Measurements from ENCODE around the gene TNFAIP8L1. TPM values are rescaled to one million over a fixed set of nuclear protein-coding genes. Genes with fewer than 3 reads are reported as not detected.

The TNFAIP8L1 gene
- total RNA-seq, 1 experiment from 2014 or later: 22.2 TPM

DNA sequence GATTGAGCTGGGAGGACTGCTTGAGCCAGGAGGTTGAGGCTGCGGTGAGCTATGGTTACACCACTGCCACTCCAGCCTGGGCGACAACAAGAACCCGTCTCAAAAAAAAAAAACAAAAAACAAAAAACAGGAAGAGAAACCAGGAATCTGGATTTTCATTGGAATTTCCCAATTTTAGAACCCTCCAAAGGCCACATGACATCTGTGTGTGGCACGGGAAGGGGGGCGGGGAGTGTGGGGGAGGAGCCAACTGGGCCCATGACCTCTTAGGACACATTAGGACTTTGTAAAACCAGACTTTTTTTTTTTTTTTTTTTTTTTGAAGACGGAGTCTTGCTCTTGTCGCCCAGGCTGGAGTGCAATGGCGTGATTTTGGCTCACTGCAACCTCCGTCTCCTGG, 52.1 kb downstream of the TNFAIP8L1 start:
- H3K4me1 ChIP-seq (ENCODE audit: control insufficient read depth in 1 of 2, insufficient read depth in 2 of 2, low read length in 2 of 2): peaks cover 8 to 19% of the 10 kb centered on the region in 2 experiments
- ChIA-PET RAD21 (ENCODE audit: low non-redundant PET in 1 of 2, low total read pairs in 2 of 2, uncharacterized antibody in 2 of 2, unreplicated experiment in 2 of 2) (no interaction called here), CTCF (no interaction called here), POLR2A (no interaction called here)
- TF ChIP-seq, protein P1, sequence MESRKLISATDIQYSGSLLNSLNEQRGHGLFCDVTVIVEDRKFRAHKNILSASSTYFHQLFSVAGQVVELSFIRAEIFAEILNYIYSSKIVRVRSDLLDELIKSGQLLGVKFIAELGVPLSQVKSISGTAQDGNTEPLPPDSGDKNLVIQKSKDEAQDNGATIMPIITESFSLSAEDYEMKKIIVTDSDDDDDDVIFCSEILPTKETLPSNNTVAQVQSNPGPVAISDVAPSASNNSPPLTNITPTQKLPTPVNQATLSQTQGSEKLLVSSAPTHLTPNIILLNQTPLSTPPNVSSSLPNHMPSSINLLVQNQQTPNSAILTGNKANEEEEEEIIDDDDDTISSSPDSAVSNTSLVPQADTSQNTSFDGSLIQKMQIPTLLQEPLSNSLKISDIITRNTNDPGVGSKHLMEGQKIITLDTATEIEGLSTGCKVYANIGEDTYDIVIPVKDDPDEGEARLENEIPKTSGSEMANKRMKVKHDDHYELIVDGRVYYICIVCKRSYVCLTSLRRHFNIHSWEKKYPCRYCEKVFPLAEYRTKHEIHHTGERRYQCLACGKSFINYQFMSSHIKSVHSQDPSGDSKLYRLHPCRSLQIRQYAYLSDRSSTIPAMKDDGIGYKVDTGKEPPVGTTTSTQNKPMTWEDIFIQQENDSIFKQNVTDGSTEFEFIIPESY (IDR thresholded peaks at IDR 0.05; ENCODE audit: extremely low read depth, insufficient replicate concordance, low read length): no peak
- BruUV-seq (replicated peaks): no TSS peak
- H3K79me2 ChIP-seq (ENCODE audit: insufficient read depth, low read length): peaks cover 9% of the 10 kb centered on the region; the same call in 1 of the 2 replicates
- DNase-seq (ENCODE audit: low read depth, low spot score) (no peak), ATAC-seq (no peak)
- H3K27me3 ChIP-seq (ENCODE audit: insufficient read depth, low read length): no peaks in the 10 kb centered on the region
- H3K9me2 ChIP-seq (ENCODE audit: insufficient read depth): no peaks in the 10 kb centered on the region
- no peaks in the 10 kb centered on the region for H3K9me3 ChIP-seq (ENCODE audit: control insufficient read depth in 1 of 2, insufficient read depth in 1 of 2, low read depth in 1 of 2, low read length in 2 of 2)
- no peak overlapping the region for H3K9ac ChIP-seq (ENCODE audit: low read length)
- H3K4me2 ChIP-seq (ENCODE audit: low read length): no peak overlapping the region
- H4K20me1 ChIP-seq (ENCODE audit: insufficient read depth): no peaks in the 10 kb centered on the region
- H3K36me3 ChIP-seq (ENCODE audit: control insufficient read depth in 1 of 2, insufficient read depth in 2 of 2, low read length in 2 of 2): peaks cover 4 to 52% of the 10 kb centered on the region in 2 experiments
- no peak overlapping the region for H2AFZ ChIP-seq (ENCODE audit: low read depth, low read length, poor library complexity, severe bottlenecking)
- intact Hi-C loops (cut with micrococcal nuclease): no loop called here
- no peak overlapping the region for H3K27ac ChIP-seq (ENCODE audit: low read depth, low read length)
- H3K4me3 ChIP-seq (replicated peaks in 1 of 2; ENCODE audit: low read depth in 1 of 2, low read length in 2 of 2): no peak overlapping the region

DNA sequence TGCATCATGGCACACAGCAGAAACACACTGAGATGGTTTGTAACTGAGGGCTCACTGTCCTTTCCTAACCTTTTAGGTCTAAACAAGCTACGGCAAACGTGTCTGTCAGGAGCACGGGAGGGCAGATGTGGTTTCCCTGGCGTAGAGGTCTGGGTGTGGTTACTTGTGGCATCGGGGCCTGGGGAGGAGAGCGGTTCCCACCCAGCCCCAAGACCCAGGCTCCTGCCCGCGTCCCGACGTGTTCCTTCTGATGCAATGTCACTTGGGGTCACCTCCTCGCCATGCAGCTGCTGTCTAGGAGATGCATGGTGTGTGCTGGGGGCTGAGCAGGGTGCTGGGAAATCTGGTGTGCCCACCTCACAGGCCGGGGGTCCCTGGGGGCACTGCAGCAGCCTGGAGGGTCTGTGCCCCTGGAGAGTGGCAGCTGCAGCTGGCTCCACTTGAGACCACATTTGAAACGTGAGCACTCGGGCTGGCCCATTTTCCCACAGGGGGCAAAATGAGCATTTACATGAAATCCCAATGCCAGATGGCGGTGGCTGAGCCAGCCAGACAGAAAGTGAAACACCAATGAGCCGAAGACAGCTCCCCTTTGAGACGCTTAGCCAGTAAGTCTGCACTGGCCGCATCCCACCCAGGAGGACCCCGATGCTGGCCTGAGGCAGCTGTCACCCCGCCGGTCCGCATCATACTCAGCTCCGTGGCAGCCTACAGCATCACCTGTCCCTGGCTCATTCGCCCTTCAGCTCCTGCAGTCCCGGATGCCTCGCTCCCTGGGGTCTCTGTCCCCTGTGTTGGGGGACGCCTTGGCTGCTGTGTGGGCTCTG, 53.1 kb downstream of the TNFAIP8L1 start:
- H3K27ac ChIP-seq (ENCODE audit: low read depth, low read length): no peak overlapping the region
- POLR2A ChIA-PET: no interaction called here
- no peak for ATAC-seq
- TF ChIP-seq, protein P2, sequence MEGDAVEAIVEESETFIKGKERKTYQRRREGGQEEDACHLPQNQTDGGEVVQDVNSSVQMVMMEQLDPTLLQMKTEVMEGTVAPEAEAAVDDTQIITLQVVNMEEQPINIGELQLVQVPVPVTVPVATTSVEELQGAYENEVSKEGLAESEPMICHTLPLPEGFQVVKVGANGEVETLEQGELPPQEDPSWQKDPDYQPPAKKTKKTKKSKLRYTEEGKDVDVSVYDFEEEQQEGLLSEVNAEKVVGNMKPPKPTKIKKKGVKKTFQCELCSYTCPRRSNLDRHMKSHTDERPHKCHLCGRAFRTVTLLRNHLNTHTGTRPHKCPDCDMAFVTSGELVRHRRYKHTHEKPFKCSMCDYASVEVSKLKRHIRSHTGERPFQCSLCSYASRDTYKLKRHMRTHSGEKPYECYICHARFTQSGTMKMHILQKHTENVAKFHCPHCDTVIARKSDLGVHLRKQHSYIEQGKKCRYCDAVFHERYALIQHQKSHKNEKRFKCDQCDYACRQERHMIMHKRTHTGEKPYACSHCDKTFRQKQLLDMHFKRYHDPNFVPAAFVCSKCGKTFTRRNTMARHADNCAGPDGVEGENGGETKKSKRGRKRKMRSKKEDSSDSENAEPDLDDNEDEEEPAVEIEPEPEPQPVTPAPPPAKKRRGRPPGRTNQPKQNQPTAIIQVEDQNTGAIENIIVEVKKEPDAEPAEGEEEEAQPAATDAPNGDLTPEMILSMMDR (IDR thresholded peaks at IDR 0.05 in 2 of 3, conservative IDR thresholded peaks at IDR 0.05 in 1 of 3; ENCODE audit: borderline replicate concordance in 1 of 3, insufficient read depth in 1 of 3, low read depth in 2 of 3, low read length in 2 of 3): no peak
- no peak for TF ChIP-seq RAD21 (IDR thresholded peaks at IDR 0.05; ENCODE audit: low read depth)
- TF ChIP-seq, protein P3, sequence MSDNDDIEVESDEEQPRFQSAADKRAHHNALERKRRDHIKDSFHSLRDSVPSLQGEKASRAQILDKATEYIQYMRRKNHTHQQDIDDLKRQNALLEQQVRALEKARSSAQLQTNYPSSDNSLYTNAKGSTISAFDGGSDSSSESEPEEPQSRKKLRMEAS (IDR thresholded peaks at IDR 0.05): no peak
- no peak for TF ChIP-seq ATF3 (IDR thresholded peaks at IDR 0.05)
- no peak for TF ChIP-seq SRF (IDR thresholded peaks at IDR 0.05; ENCODE audit: low read depth)
- TF ChIP-seq FOSL1 (IDR thresholded peaks at IDR 0.05; ENCODE audit: low read depth): no peak
- no peak for TF ChIP-seq SP1 (IDR thresholded peaks at IDR 0.05; ENCODE audit: low read depth)
- no peak for TF ChIP-seq EZH2phosphoT487 (IDR thresholded peaks at IDR 0.05; ENCODE audit: borderline replicate concordance)
- TF ChIP-seq POLR2A (IDR thresholded peaks at IDR 0.05; ENCODE audit: borderline replicate concordance, extremely low read depth, insufficient read depth, insufficient read length): no peak
- no peak for TF ChIP-seq ZNF274 (IDR thresholded peaks at IDR 0.05; ENCODE audit: low read depth, low read length)
- no peak for TF ChIP-seq SIN3A (IDR thresholded peaks at IDR 0.05; ENCODE audit: low read depth)
- no peak for TF ChIP-seq CBX3 (IDR thresholded peaks at IDR 0.05; ENCODE audit: low read depth)
- TF ChIP-seq JUND (IDR thresholded peaks at IDR 0.05): no peak
- TF ChIP-seq TCF7L2 (IDR thresholded peaks at IDR 0.05; ENCODE audit: borderline replicate concordance, extremely low read depth, insufficient read depth, insufficient read length): no peak

More for the DNA sequence above, 53.1 kb downstream of the TNFAIP8L1 start:
- Histone ChIP-seq H3K9me2 (ENCODE audit: insufficient read depth) (no peaks in the 10 kb centered on the region), H2AFZ (ENCODE audit: low read depth, low read length, poor library complexity, severe bottlenecking) (no peak overlapping the region), H3K4me3 (replicated peaks in 1 of 2; ENCODE audit: low read depth in 1 of 2, low read length in 2 of 2) (no peak overlapping the region), H3K9me3 (ENCODE audit: control insufficient read depth in 1 of 2, insufficient read depth in 1 of 2, low read depth in 1 of 2, low read length in 2 of 2) (no peaks in the 10 kb centered on the region), H3K4me2 (ENCODE audit: low read length) (no peak overlapping the region), H3K79me2 (ENCODE audit: insufficient read depth, low read length) (peaks cover 9% of the 10 kb centered on the region; the same call in 1 of the 2 replicates), H3K36me3 (ENCODE audit: control insufficient read depth in 1 of 2, insufficient read depth in 2 of 2, low read length in 2 of 2) (peaks cover 4 to 52% of the 10 kb centered on the region in 2 experiments), H3K27me3 (ENCODE audit: insufficient read depth, low read length) (no peaks in the 10 kb centered on the region), H3K4me1 (ENCODE audit: control insufficient read depth in 1 of 2, insufficient read depth in 2 of 2, low read length in 2 of 2) (peaks cover 8 to 19% of the 10 kb centered on the region in 2 experiments), H4K20me1 (ENCODE audit: insufficient read depth) (no peaks in the 10 kb centered on the region), H3K9ac (ENCODE audit: low read length) (no peak overlapping the region)
- BruUV-seq (replicated peaks): no TSS peak
- intact Hi-C loops (cut with micrococcal nuclease): no loop called here
- no peak for DNase-seq (ENCODE audit: low read depth, low spot score)
- RAD21 ChIA-PET (ENCODE audit: low non-redundant PET in 1 of 2, low total read pairs in 2 of 2, uncharacterized antibody in 2 of 2, unreplicated experiment in 2 of 2): no interaction called here
- CTCF ChIA-PET: no interaction called here

Measured in HCT116 (cell line).